Smooth muscle cell (in vitro differentiated cells): ENCODE results near the gene MRPS27. TPM values are rescaled to one million over a fixed set of nuclear protein-coding genes. Genes with fewer than 3 reads are reported as not detected.

ENCODE experiments used
- DNase-seq: peaks from one replicate; lab custom pipeline; 2025; ENCODE audit not compliant: unreplicated experiment; lab: John Stamatoyannopoulos, UW
- H2AFZ ChIP-seq: fragments of 200-600 bp; sonication (generic); 2 replicates; pipeline ENCODE4 v1.6.0; 2016; ENCODE audit warnings: antibody characterized with exemption, low read depth, mild to moderate bottlenecking
- H3F3A ChIP-seq: fragments of 200-600 bp; sonication (generic); 2 replicates; pipeline ENCODE4 v1.6.0; 2017; ENCODE audit warnings: antibody characterized with exemption, low read depth
- H3K27ac ChIP-seq: fragments of 200-600 bp; sonication (generic); 2 replicates; pipeline ENCODE4 v1.5.1; 2016; ENCODE audit warnings: low read depth, mild to moderate bottlenecking
- H3K27me3 ChIP-seq: fragments of 200-600 bp; sonication (generic); 2 replicates; pipeline ENCODE4 v1.6.1; 2016; ENCODE audit warnings: low read depth, mild to moderate bottlenecking
- H3K36me3 ChIP-seq: fragments of 200-600 bp; sonication (generic); 2 replicates; pipeline ENCODE4 v1.5.1; 2016; ENCODE audit warnings: low read depth
- H3K4me1 ChIP-seq: fragments of 200-600 bp; sonication (generic); 2 replicates; pipeline ENCODE4 v1.5.1; 2016; ENCODE audit warnings: low read depth
- H3K4me2 ChIP-seq: fragments of 200-600 bp; sonication (generic); 2 replicates; pipeline ENCODE4 v1.6.0; 2016; ENCODE audit warnings: mild to moderate bottlenecking
- H3K4me3 ChIP-seq: fragments of 200-600 bp; sonication (generic); 2 replicates; pipeline ENCODE4 v1.5.1; 2016; ENCODE audit warnings: mild to moderate bottlenecking
- H3K79me2 ChIP-seq: fragments of 200-600 bp; sonication (generic); 2 replicates; pipeline ENCODE4 v1.6.0; 2016; ENCODE audit warnings: low read depth, mild to moderate bottlenecking
- H3K9ac ChIP-seq: fragments of 200-600 bp; sonication (generic); 2 replicates; pipeline ENCODE4 v1.6.0; 2016; ENCODE audit warnings: low read depth
- H3K9me3 ChIP-seq: fragments of 200-600 bp; sonication (generic); replicated peaks from 2 replicates; pipeline ENCODE4 v1.5.1; 2016; ENCODE audit warnings: low read depth
- H4K20me1 ChIP-seq: fragments of 200-600 bp; sonication (generic); 2 replicates; pipeline ENCODE4 v1.6.0; 2016; ENCODE audit warnings: low read depth
- WGBS: methylation state at CpG from one replicate; pipeline ENCODE4 v1.1.7; 2016; ENCODE audit warnings: low lambda C conversion rate; 5-methylcytosine and 5-hydroxymethylcytosine counted together
- polyA plus RNA-seq: library from polyadenylated mRNA; unstranded; fragments of >200 nt; fragmentation: Nextera tagmentation; extraction: Ambion mirVana; gene quantifications from 2 replicates; pipeline ENCODE4 v1.2.1, GENCODE V29; 2016
- total RNA-seq: library from RNA; depleted of rRNA; stranded (reverse); fragments of >200 nt; gene quantifications from 2 replicates; pipeline ENCODE4 v1.2.3, GENCODE V29; 2014
- TF ChIP-seq, protein P1 (sequence below): fragments of 200-600 bp; sonication (generic); IDR thresholded peaks from 2 replicates; pipeline ENCODE4 v1.5.1; 2017; ENCODE audit warnings: borderline replicate concordance, mild to moderate bottlenecking, antibody characterized with exemption; ENCODE audit not compliant: insufficient read depth, poor library complexity, severe bottlenecking

Gene MRPS27
- total and polyA plus RNA-seq, 2 experiments from 2014 or later: 36.7 to 38.3 TPM

GRCh38 chr5:72216756-72217155 is 103.3 kb downstream of the MRPS27 start:
- WGBS: 95% methylated on average over 3 of the region's 3 CpGs
- H3K36me3 ChIP-seq: peaks cover 18% of the 10 kb centered on the region
- TF ChIP-seq, protein P1, sequence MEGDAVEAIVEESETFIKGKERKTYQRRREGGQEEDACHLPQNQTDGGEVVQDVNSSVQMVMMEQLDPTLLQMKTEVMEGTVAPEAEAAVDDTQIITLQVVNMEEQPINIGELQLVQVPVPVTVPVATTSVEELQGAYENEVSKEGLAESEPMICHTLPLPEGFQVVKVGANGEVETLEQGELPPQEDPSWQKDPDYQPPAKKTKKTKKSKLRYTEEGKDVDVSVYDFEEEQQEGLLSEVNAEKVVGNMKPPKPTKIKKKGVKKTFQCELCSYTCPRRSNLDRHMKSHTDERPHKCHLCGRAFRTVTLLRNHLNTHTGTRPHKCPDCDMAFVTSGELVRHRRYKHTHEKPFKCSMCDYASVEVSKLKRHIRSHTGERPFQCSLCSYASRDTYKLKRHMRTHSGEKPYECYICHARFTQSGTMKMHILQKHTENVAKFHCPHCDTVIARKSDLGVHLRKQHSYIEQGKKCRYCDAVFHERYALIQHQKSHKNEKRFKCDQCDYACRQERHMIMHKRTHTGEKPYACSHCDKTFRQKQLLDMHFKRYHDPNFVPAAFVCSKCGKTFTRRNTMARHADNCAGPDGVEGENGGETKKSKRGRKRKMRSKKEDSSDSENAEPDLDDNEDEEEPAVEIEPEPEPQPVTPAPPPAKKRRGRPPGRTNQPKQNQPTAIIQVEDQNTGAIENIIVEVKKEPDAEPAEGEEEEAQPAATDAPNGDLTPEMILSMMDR: no peak
- no peaks in the 10 kb centered on the region for H3K79me2 ChIP-seq
- H3K9ac ChIP-seq: no peak overlapping the region
- H4K20me1 ChIP-seq: no peaks in the 10 kb centered on the region
- H3K4me3 ChIP-seq: no peak overlapping the region
- H3F3A ChIP-seq: peaks cover 7% of the 10 kb centered on the region
- no peak overlapping the region for H3K4me2 ChIP-seq
- DNase-seq: no peak
- H3K4me1 ChIP-seq: peaks cover 8% of the 10 kb centered on the region
- H2AFZ ChIP-seq: no peak overlapping the region
- no peak overlapping the region for H3K27ac ChIP-seq
- no peaks in the 10 kb centered on the region for H3K27me3 ChIP-seq
- no peaks in the 10 kb centered on the region for H3K9me3 ChIP-seq

DNA sequence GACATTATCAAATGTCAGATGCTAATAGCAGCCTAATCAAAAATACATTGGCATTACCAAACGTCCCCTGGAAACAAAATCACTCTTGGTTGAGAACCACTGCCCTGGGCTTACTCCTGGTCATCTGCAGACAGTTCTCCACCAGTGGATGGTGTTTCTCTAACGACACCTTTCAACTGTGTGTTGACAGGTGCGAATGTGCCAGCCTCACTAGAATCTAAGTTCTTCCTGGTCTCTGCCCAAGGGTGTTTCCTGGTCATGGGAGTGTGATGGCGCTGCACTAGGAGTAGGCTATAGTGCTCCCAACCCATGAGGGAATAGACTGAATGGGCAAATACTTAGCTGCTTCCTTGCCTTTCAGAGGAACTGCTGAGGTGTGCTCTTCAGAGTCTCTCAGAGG is 105.9 kb downstream of the MRPS27 start:
- Histone ChIP-seq H3F3A (peaks cover 9% of the 10 kb centered on the region), H3K4me2 (no peak overlapping the region), H3K27me3 (no peaks in the 10 kb centered on the region), H3K4me3 (no peak overlapping the region), H3K27ac (no peak overlapping the region), H3K9ac (no peak overlapping the region), H3K4me1 (peaks cover 22% of the 10 kb centered on the region), H3K79me2 (no peaks in the 10 kb centered on the region), H4K20me1 (no peaks in the 10 kb centered on the region), H2AFZ (no peak overlapping the region), H3K36me3 (peaks cover 4% of the 10 kb centered on the region), H3K9me3 (no peaks in the 10 kb centered on the region)
- 95% methylated on average over 4 of the region's 4 CpGs for WGBS
- TF ChIP-seq, protein P1: no peak
- DNase-seq: no peak

- H3K36me3 ChIP-seq: no peaks in the 10 kb centered on the region
- H3K79me2 ChIP-seq: no peaks in the 10 kb centered on the region
- peaks cover 15% of the 10 kb centered on the region for H3F3A ChIP-seq
- no peaks in the 10 kb centered on the region for H3K27me3 ChIP-seq
- peaks cover 29% of the 10 kb centered on the region for H3K4me1 ChIP-seq
- no peak overlapping the region for H2AFZ ChIP-seq
- H4K20me1 ChIP-seq: no peaks in the 10 kb centered on the region
- no peak overlapping the region for H3K9ac ChIP-seq
- TF ChIP-seq, protein P1: no peak
- H3K27ac ChIP-seq: no peak overlapping the region
- DNase-seq: no peak
- H3K4me2 ChIP-seq: no peak overlapping the region
- no peaks in the 10 kb centered on the region for H3K9me3 ChIP-seq
- no peak overlapping the region for H3K4me3 ChIP-seq
- WGBS: 93% methylated on average over 4 of the region's 4 CpGs
These were observed 106.6 kb downstream of the MRPS27 start for GRCh38 chr5:72213482-72213881.

DNA sequence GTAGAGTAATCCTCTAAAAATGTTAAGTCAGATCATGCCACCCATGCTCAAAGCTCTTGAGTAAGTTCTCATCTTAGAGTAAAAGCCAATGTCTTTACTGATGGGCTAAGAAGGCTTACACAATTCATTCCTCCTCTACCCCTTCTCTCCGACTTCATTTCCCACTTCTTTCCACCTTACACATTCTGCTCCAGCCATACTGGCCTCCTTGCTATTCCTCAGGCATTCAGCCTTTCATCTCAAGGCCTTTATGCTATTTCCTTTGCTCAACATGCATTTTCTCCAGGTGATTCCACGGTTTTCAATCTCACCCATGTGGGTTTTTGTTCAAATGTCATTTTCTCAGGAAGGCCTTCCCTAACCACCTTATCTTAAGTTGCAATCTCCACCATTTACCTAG is 107.9 kb downstream of the MRPS27 start:
- 89% methylated on average over 2 of the region's 2 CpGs for WGBS
- peaks cover 36% of the 10 kb centered on the region for H3K4me1 ChIP-seq
- no peaks in the 10 kb centered on the region for H3K36me3 ChIP-seq
- no peaks in the 10 kb centered on the region for H4K20me1 ChIP-seq
- peaks cover 15% of the 10 kb centered on the region for H3F3A ChIP-seq
- no peak for DNase-seq
- no peak overlapping the region for H3K4me3 ChIP-seq
- H3K27me3 ChIP-seq: no peaks in the 10 kb centered on the region
- H3K4me2 ChIP-seq: peak overlapping the region; percentile 42
- H3K9ac ChIP-seq: no peak overlapping the region
- H3K9me3 ChIP-seq: no peaks in the 10 kb centered on the region
- no peak overlapping the region for H2AFZ ChIP-seq
- TF ChIP-seq, protein P1: no peak
- H3K79me2 ChIP-seq: no peaks in the 10 kb centered on the region
- H3K27ac ChIP-seq: no peak overlapping the region
